B cell (primary cell): Measurements from ENCODE around the gene RND1.

ENCODE experiments used
- CTCF ChIP-seq: fragments of 200-600 bp; IDR thresholded peaks from one replicate; pipeline ENCODE4 v1.8.0; 2022; ENCODE audit warnings: antibody characterized with exemption, mild to moderate bottlenecking
- EZH2 ChIP-seq: IDR thresholded peaks from 2 replicates; pipeline ENCODE4 v1.6.1; 2012; ENCODE audit warnings: borderline replicate concordance, low read depth, mild to moderate bottlenecking, moderate library complexity, low read length; ENCODE audit not compliant: insufficient read depth, poor library complexity, severe bottlenecking

GRCh38 chr12:48823281-48823680 lies 42.4 kb downstream of the RND1 start:
- TF ChIP-seq CTCF = no peak
- TF ChIP-seq EZH2 = no peak
